22Rv1 (cell line): ENCODE measurements around the gene MAP4.
"Not testable (repeated sequence)": the region's sequence is repeated elsewhere in the genome, so short reads cannot be mapped to it uniquely, and the experiment has no call there.

Experiments used
- H3K27ac ChIP-seq: fragments of 450-650 bp; 2 replicates; pipeline ENCODE4 v1.5.1; 2017
- CTCF ChIP-seq: fragments of 450-650 bp; IDR thresholded peaks from 2 replicates; pipeline ENCODE4 v1.5.1; 2017; ENCODE audit warnings: mild to moderate bottlenecking
- ZFX ChIP-seq: fragments of 450-650 bp; IDR thresholded peaks from 2 replicates; pipeline ENCODE4 v1.6.1; 2017; ENCODE audit warnings: antibody characterized with exemption, borderline replicate concordance

The MAP4 gene

DNA sequence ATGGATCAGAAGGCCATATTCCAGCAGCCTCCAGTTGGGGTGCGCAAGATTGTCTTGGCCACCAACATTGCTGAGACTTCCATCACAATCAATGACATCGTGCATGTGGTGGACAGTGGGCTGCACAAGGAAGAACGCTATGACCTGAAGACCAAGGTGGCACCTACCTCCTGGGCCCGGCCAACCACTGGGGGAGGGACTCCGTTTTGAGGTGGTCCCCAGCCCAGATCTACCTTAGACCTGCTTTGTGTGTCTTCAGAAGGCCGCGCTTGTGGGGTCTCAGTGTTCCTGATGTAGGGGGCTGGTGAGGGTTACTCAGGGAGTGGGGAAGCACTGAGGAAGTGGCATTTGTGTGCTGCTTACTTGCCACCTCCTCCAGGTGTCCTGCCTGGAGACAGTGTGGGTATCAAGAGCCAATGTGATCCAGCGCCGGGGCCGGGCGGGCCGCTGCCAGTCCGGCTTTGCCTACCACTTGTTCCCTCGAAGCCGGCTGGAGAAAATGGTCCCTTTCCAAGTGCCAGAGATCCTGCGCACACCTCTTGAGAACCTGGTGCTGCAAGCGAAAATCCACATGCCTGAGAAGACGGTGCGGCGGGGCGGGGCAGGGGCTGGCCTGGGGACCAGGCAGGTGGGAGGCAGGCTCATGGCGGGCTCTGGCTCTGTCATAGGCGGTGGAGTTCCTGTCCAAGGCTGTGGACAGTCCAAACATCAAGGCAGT lies 168.3 kb downstream of the MAP4 start:
- H3K27ac ChIP-seq: no peak overlapping the region
- no peak for TF ChIP-seq ZFX
- no peak for TF ChIP-seq CTCF

- H3K27ac ChIP-seq: no peak overlapping the region
- TF ChIP-seq CTCF (no peak), ZFX (no peak)
Observed at GRCh38 chr3:47847260-47847659, 169.0 kb downstream of the MAP4 start.

- TF ChIP-seq CTCF (no peak), ZFX (no peak)
- H3K27ac ChIP-seq: no peak overlapping the region
Observed at GRCh38 chr3:47846880-47847248, 169.4 kb downstream of the MAP4 start.

DNA sequence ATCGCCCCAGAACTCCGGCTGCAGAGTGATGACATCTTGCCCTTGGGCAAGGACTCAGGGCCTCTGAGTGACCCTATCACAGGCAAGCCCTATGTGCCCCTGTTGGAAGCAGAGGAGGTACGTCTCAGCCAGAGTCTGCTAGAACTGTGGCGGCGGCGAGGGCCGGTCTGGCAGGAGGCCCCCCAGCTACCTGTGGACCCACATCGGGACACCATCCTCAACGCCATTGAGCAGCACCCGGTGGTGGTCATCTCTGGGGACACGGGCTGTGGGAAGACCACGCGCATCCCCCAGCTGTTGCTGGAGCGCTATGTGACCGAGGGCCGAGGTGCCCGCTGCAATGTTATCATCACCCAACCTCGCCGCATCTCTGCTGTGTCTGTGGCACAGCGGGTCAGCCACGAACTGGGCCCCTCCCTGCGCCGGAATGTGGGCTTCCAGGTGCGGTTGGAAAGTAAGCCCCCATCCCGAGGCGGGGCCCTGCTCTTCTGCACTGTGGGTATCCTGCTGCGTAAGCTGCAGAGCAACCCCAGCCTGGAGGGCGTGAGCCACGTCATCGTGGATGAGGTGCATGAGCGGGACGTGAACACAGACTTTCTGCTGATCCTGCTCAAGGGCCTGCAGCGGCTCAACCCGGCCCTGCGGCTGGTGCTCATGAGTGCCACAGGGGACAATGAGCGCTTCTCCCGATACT lies 169.9 kb downstream of the MAP4 start:
- TF ChIP-seq ZFX (no peak), CTCF (no peak)
- no peak overlapping the region for H3K27ac ChIP-seq

GRCh38 chr3:47841786-47842349 lies 174.3 kb downstream of the MAP4 start:
- TF ChIP-seq CTCF (no peak), ZFX (no peak)

GRCh38 chr3:47838503-47838902 lies 177.7 kb downstream of the MAP4 start:
- no peak overlapping the region for H3K27ac ChIP-seq
- TF ChIP-seq CTCF (no peak), ZFX (no peak)

More at GRCh38 chr3:47841786-47842349, 174.3 kb downstream of the MAP4 start:
- H3K27ac ChIP-seq: no peak overlapping the region

DNA sequence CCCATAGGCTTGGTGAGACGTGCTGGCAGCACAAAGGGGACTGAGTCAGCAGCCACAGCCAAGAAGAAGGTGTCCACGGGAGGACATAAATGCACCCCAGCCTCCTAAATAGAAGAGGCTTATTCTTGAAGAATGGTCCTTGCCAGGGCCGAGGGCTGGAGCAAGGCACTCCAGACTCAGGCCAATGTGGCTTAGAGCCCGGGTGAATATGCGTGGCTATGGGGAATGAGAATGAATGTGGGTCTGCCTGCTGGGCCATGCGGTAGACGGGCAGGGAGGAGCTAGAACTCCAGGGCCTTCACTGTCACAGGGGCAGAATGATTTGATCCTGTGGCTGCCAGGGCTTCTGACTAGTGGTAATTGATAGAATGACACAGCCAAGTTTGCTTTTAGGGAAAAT lies 179.2 kb downstream of the MAP4 start:
- no peak overlapping the region for H3K27ac ChIP-seq
- no peak for TF ChIP-seq ZFX
- no peak for TF ChIP-seq CTCF

GRCh38 chr3:47829482-47829881 lies 186.7 kb downstream of the MAP4 start:
- H3K27ac ChIP-seq: not testable (repeated sequence)
